ENCODE results near the gene ITIH3. TPM values are rescaled to one million over a fixed set of nuclear protein-coding genes. Genes with fewer than 3 reads are reported as not detected.

The ITIH3 gene
- total and polyA plus RNA-seq, 5 experiments from 2014 or later = 0.40 TPM; not detected in 4

DNA sequence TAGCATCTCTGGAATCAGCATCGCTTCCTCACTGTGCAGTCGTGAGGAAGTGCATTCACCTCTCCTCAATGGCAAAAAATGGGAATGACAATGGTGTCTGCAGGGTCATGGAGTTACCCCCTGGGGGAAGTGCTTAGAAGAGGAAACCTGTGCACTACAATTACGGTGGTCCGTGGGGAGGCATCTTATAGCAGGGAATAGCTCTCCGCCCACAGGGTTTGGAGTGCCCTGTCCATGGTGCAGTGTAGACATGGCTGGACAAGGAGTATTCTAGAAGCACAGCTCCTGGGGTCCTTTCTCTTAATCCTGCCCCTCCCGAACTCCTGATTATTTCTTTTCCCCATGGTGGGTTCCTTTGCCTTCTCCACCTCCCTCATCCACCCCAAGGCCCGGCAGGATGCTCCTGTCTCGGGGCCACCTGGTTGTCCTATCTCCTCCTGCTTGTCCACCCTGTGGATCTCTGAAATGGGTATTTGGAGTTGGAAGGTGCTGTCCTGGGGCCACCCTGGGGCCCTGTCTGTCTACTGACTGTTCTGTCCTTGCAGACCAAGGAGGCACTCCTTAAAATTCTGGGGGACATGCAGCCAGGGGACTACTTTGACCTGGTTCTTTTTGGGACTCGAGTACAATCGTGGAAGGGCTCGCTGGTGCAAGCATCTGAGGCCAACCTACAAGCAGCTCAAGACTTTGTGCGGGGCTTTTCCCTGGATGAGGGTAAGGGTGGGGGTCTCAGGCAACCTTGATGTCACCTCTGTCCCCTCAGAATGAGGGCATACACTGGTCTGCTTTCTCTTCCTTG lies 12.0 kb upstream of the ITIH3 start:
- H3K9me3 Mint-ChIP-seq = no peaks in the 10 kb centered on the region
- peaks cover 0 to 12% (median 1%) of the 10 kb centered on the region in 4 donors for H3K4me1 Mint-ChIP-seq
- peaks cover 0 to 14% (median 7%) of the 10 kb centered on the region in 5 donors for H3K27me3 Mint-ChIP-seq
- ATAC-seq (no peak), DNase-seq (peak in 1 of 10 donors; percentile 27)
- peak overlapping the region in 2 of 10 donors; percentile 35 to 69 for H3K27ac Mint-ChIP-seq
- no peaks in the 10 kb centered on the region for H3K36me3 Mint-ChIP-seq
- H3K4me3 Mint-ChIP-seq = no peak overlapping the region
- POLR2A ChIA-PET = no interaction called here

DNA sequence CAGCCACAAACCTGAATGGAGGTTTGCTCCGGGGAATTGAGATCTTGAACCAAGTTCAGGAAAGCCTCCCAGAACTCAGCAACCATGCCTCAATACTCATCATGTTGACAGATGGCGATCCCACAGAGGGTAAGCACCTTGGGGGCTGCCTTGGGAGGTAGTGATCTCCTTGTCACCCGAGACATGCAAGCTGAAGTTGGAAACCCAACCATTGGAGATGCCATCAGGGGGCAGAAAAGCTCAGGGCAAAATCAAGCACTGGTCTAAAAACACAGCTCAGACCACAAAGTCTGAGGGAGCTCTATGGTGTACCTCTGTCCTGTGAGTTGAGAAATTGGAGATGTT lies 11.4 kb upstream of the ITIH3 start:
- no peaks in the 10 kb centered on the region for H3K9me3 Mint-ChIP-seq
- peaks cover 0 to 10% (median under 1%) of the 10 kb centered on the region in 4 donors for H3K4me1 Mint-ChIP-seq

DNA sequence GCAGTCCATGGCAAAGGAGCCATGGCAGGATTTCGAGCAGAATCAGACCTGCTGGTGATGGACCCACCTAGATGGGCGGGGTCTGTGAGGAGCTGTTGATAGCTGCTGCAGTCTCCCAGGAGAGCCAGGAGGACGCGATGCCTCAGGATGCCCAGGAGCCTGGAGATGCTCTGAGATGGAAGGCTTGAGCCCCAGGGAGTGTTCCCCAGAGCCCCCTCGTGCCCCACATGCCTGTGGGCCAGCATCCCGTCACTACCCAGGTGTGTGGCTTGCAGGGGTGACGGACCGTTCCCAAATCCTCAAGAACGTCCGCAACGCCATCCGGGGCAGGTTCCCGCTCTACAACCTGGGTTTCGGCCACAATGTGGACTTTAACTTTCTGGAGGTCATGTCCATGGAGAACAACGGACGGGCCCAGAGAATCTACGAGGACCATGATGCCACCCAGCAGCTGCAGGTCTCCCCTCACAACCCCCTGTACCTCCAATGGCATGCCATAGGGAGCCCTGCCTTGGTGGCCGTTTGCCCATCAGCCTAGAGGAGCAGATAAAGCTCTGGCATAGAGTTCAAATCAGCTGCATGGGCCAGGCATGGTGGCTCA lies 10.5 kb upstream of the ITIH3 start:
- H3K4me1 Mint-ChIP-seq = peaks cover 0 to 7% (median 2%) of the 10 kb centered on the region in 4 donors

More for the DNA sequence above, 11.4 kb upstream of the ITIH3 start:
- no peaks in the 10 kb centered on the region for H3K36me3 Mint-ChIP-seq
- ATAC-seq (no peak), DNase-seq (no peak)
- peak overlapping the region in 1 of 10 donors; percentile 35 for H3K27ac Mint-ChIP-seq
- peaks cover 0 to 14% (median 7%) of the 10 kb centered on the region in 5 donors for H3K27me3 Mint-ChIP-seq
- no peak overlapping the region for H3K4me3 Mint-ChIP-seq
- POLR2A ChIA-PET = no interaction called here

DNA sequence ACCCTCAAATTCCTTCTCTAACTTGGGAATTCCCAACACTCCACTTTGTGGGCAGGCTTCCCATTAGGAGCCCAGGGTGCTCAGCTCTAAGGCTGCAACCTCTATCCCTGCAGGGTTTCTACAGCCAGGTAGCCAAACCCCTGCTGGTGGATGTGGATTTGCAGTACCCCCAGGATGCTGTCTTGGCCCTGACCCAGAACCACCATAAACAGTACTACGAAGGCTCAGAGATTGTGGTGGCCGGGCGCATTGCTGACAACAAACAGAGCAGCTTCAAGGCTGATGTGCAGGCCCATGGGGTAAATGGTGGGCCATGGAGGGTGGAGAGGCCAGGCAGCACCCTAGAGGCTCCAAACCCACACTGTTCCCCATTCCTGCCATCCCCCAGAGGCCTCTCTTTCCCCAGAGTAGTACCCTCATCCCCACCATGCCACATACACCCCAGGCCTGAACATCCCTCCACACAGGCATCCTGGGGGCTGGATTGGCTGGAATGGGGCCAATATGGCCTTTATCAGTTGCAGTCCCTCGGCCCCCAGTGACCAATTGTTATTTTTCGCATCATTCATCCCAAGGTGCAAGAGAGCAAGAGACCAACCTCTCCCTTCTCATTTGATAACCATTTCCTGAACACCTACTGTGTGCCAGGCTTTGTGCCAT lies 9.5 kb upstream of the ITIH3 start:
- peak in 1 of 10 donors; percentile 37 for DNase-seq

More for the DNA sequence above, 10.5 kb upstream of the ITIH3 start:
- no peak for ATAC-seq
- Mint-ChIP-seq H3K9me3 (no peaks in the 10 kb centered on the region), H3K4me3 (no peak overlapping the region), H3K27ac (no peak overlapping the region), H3K36me3 (no peaks in the 10 kb centered on the region), H3K27me3 (peaks cover 0 to 14% (median 7%) of the 10 kb centered on the region in 5 donors)
- POLR2A ChIA-PET = no interaction called here
- peak in 1 of 10 donors; percentile 41 for DNase-seq

DNA sequence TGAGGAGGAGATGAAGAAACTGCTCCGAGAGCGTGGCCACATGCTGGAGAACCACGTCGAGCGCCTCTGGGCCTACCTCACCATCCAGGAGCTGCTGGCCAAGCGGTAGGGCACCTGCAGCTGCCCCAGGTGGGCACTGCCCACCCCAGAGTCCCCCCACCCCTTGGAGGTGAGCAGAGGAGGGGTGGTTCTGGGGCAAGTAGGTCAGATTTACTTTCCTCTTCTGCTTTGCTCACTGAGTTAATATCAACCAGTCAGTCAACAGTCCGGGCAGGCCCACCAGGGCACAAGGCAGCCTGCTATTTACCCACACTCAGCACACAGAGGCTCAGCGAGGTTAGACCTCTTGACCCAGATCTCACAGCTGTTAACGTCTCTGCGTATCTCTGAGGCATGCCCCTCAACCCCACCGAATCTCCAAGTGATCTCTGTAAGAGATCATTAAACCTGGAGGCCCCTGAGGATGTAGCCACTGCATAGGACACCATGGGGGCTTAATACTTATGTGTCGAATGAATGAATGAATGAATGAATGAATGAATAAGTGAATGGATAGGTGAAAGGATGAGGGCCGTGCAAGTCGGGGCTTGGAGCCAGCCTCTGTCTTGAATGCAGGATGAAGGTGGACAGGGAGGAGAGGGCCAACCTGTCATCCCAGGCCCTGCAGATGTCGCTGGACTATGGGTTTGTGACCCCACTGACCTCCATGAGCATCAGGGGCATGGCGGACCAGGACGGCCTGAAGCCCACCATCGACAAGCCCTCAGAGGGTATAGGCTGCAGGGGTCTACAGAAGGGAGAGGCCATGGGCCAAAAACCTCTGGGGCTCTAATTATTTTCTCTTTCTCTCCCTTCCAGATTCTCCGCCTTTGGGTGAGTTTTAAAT lies 8.0 kb upstream of the ITIH3 start:
- ATAC-seq (no peak), DNase-seq (peak in 1 of 10 donors; percentile 37)
- peaks cover 0 to 2% (median under 1%) of the 10 kb centered on the region in 4 donors for H3K4me1 Mint-ChIP-seq
- no peak overlapping the region for H3K4me3 Mint-ChIP-seq
- no peaks in the 10 kb centered on the region for H3K9me3 Mint-ChIP-seq
- H3K27ac Mint-ChIP-seq = peak overlapping the region in 1 of 10 donors; percentile 61
- no peaks in the 10 kb centered on the region for H3K36me3 Mint-ChIP-seq
- POLR2A ChIA-PET = no interaction called here
- H3K27me3 Mint-ChIP-seq = peaks cover 0 to 14% (median 3%) of the 10 kb centered on the region in 5 donors

More for the DNA sequence above, 9.5 kb upstream of the ITIH3 start:
- Mint-ChIP-seq H3K27ac (no peak overlapping the region), H3K9me3 (no peaks in the 10 kb centered on the region), H3K4me3 (no peak overlapping the region), H3K4me1 (peaks cover 0 to 2% (median under 1%) of the 10 kb centered on the region in 4 donors), H3K36me3 (no peaks in the 10 kb centered on the region), H3K27me3 (peaks cover 0 to 14% (median 7%) of the 10 kb centered on the region in 5 donors)
- POLR2A ChIA-PET = no interaction called here
- no peak for ATAC-seq

DNA sequence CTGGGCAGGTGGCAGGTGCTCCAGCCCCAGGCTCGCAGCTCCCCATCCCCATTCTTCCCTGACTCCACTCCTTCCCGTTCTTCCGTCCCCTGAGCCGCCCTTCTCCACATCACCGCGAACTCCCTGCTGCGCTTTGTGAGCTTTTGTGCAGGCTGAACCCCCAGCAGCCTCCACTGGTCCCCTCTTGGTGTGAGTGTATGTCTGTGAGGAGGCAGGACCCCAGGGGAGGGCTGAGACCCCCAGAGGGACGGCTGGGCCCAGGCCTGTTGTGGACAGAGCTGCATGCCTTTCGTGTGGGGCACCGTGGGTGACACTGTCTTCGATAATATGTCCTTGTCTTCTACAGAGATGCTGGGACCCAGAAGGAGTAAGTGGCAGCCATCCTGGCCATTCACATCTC lies 7.3 kb upstream of the ITIH3 start:
- H3K4me3 Mint-ChIP-seq = no peak overlapping the region
- POLR2A ChIA-PET = no interaction called here
- DNase-seq = peak in 1 of 10 donors; percentile 38
- no peaks in the 10 kb centered on the region for H3K36me3 Mint-ChIP-seq
- H3K9me3 Mint-ChIP-seq = no peaks in the 10 kb centered on the region
- peak overlapping the region in 1 of 10 donors; percentile 51 for H3K27ac Mint-ChIP-seq
- no peak for ATAC-seq
- H3K27me3 Mint-ChIP-seq = peaks cover 0 to 10% (median 3%) of the 10 kb centered on the region in 5 donors
- H3K4me1 Mint-ChIP-seq = peaks cover 0 to 2% (median under 1%) of the 10 kb centered on the region in 4 donors

DNA sequence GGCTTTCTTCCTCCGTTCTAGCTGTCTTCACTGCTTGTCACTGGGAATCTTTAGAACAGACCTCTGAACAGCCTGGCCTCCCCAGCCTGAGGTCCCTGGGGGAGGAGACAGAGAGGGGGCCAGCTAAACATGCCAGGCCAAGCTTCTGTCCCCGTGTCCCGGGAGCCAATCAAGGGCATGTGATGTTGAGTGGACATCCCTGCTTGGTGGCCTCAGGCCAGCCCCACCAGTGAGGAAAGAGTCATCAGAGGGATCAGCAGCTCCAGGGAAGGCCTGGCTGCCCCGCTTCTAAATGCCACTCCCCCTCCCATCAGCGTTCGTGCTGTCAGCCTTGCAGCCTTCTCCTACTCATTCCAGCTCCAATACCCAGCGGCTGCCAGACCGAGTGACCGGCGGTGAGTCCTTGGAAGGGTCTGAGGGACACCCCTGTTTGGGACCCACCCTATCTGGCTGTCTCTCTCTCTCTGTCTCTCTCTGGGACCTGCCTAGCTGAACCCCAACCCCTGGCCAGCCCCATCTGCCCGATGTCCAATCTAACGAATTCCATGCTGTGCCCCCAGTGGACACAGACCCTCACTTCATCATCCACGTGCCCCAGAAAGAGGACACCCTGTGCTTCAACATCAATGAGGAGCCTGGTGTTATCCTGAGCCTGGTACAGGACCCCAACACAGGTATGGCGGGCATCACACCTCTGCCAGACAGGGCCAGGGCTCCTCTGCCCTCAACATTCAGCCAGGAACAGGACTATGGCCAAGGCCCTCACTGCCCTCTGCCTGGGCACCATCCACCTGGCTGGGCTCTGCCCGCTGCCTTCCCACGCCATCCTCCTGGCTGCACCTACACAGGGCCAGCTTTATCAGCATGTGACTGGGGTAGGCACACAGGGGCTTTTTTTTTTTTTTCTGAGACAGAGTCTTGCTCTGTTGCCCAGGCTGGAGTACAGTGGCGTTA lies 6.6 kb upstream of the ITIH3 start:
- DNase-seq = peak in 1 of 10 donors; percentile 53
- peaks cover 0 to 2% (median under 1%) of the 10 kb centered on the region in 4 donors for H3K4me1 Mint-ChIP-seq
- POLR2A ChIA-PET = no interaction called here
- no peak overlapping the region for H3K4me3 Mint-ChIP-seq
- no peak for ATAC-seq
- H3K36me3 Mint-ChIP-seq = no peaks in the 10 kb centered on the region
- peaks cover 0 to 3% (median 2%) of the 10 kb centered on the region in 5 donors for H3K27me3 Mint-ChIP-seq
- H3K27ac Mint-ChIP-seq = peak overlapping the region in 2 of 10 donors; percentile 22 to 51
- no peaks in the 10 kb centered on the region for H3K9me3 Mint-ChIP-seq

DNA sequence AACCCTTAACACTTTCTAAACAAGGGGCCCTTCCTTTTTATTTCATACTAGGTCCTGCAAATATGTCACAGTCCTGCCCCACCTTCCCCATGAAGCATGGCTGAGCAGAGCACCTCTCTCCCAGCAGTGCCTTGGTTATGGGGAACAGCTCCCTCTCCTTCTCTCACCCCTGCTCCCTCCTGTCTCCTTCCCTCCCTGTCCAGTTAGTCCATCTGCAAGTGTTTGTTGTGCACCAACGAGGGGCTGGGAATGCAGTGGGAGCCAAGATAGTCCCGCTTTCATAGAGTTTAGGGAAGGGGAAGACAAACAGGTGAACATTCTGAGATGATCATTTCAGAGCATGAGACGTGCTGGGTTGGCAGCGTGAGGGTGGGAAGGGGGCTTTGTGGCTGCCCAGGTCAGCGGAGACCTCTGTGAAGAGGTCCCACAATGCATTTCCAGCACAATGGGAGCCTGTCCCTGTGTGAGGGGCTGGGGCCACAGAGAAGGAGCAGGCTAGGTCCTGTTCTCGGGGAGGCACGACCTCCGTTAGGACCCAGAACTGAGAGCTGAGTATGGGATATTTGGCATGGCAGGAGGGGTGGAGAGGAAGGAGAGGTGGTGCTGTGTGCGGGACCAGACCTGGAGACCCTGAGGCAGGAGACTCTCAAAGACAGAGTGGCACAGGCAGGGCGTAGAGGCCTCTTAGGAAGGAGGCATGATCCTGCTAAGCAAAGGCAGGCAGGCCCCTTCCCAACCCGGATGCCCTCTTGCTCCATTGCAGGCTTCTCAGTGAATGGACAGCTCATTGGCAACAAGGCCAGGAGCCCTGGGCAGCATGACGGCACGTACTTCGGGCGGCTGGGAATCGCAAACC lies 5.5 kb upstream of the ITIH3 start:
- H3K4me1 Mint-ChIP-seq = peaks cover 0 to 2% (median under 1%) of the 10 kb centered on the region in 4 donors
- POLR2A ChIA-PET = no interaction called here
- ATAC-seq (no peak), DNase-seq (peak in 1 of 10 donors; percentile 50)
- H3K27me3 Mint-ChIP-seq = peaks cover 0 to 2% (median 0%) of the 10 kb centered on the region in 5 donors
- no peaks in the 10 kb centered on the region for H3K36me3 Mint-ChIP-seq
- H3K27ac Mint-ChIP-seq = no peak overlapping the region
- H3K4me3 Mint-ChIP-seq = no peak overlapping the region
- H3K9me3 Mint-ChIP-seq = no peaks in the 10 kb centered on the region

DNA sequence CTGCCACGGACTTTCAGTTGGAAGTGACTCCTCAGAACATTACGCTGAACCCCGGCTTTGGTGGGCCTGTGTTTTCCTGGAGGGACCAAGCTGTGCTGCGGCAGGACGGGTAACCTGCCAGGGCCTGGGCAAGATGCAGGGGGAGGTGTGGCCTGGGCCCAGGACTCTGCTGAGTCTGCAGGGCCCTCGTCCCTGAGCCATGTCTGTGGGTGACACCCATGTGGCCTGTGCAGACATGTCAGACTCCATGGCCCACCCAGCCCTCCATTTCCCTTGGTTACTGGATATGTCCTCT lies 4.9 kb upstream of the ITIH3 start:
- Mint-ChIP-seq H3K9me3 (no peaks in the 10 kb centered on the region), H3K4me1 (peaks cover 0 to 2% (median under 1%) of the 10 kb centered on the region in 4 donors), H3K27ac (peak overlapping the region in 2 of 10 donors; percentile 46 to 74), H3K27me3 (peaks cover 0 to 2% (median 0%) of the 10 kb centered on the region in 5 donors), H3K4me3 (no peak overlapping the region), H3K36me3 (no peaks in the 10 kb centered on the region)
- DNase-seq (peak in 1 of 10 donors; percentile 44), ATAC-seq (no peak)
- POLR2A ChIA-PET = interaction anchor here (0.8 kb wide), 1 partner anchor 1400 kb away, joined by 3 read pairs; no protein-coding TSS in a partner anchor

DNA sequence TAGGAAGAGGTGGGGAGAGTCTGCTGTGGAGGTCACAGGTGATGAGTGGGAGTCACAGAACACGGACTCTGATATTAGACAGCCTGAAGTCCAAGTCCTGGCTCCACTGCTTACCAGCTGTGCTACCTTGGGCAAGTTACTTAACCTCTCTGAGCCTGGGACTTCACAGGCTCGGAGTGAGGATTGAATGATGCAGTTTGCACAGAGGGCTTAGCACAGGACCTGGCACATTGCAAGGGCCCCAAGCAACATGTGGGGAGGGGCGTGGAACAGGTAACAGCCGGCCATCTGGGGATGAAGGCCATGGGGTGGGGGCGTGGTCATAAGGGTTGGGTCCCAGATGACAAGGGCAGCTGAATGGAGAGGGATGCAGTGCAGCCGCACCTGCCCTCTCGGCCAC lies 4.3 kb upstream of the ITIH3 start:
- H3K36me3 Mint-ChIP-seq = no peaks in the 10 kb centered on the region
- no peak overlapping the region for H3K4me3 Mint-ChIP-seq
- ATAC-seq (no peak), DNase-seq (no peak)
- POLR2A ChIA-PET = interaction anchor here (0.8 kb wide), 1 partner anchor 1401 kb away, joined by 3 read pairs; no protein-coding TSS in a partner anchor
- no peaks in the 10 kb centered on the region for H3K9me3 Mint-ChIP-seq
- H3K27ac Mint-ChIP-seq = no peak overlapping the region
- no peaks in the 10 kb centered on the region for H3K27me3 Mint-ChIP-seq
- H3K4me1 Mint-ChIP-seq = peaks cover 0 to 2% (median under 1%) of the 10 kb centered on the region in 4 donors

DNA sequence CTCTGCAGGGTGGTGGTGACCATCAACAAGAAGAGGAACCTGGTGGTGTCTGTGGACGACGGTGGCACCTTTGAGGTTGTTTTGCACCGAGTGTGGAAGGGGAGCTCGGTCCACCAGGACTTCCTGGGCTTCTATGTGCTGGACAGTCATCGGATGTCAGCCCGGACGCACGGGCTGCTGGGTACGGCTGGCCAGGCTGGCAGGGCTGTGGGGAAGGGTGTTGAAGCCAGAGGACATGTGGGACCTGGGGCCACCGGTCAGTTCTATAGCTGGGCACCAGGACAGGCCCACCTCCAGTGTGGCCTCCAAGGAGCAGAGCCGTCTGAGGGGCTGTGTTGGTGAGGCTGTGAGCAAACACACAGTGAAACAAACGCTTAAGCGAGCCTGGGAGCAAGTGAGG lies 3.9 kb upstream of the ITIH3 start:
- Mint-ChIP-seq H3K9me3 (no peaks in the 10 kb centered on the region), H3K27me3 (no peaks in the 10 kb centered on the region), H3K4me1 (peaks cover 0 to 2% (median 0%) of the 10 kb centered on the region in 4 donors), H3K27ac (no peak overlapping the region), H3K4me3 (no peak overlapping the region), H3K36me3 (no peaks in the 10 kb centered on the region)
- POLR2A ChIA-PET = no interaction called here
- DNase-seq (peak in 1 of 10 donors; percentile 45), ATAC-seq (no peak)
